GM12878 (cell line): ENCODE results near the gene ATP8A1. TPM values are rescaled to one million over a fixed set of nuclear protein-coding genes. Genes with fewer than 3 reads are reported as not detected.

ENCODE experiments used
- ATAC-seq: fragments of 200-7000 bp; cut with Tn5 transposase; 3 replicates; pipeline ENCODE4 v1.9.1; 2020; ENCODE audit warnings: mild to moderate bottlenecking, moderate library complexity
- BruUV-seq: library from RNA; stranded (reverse); fragments of 400-500 nt; replicated peaks from 2 replicates; lab custom pipeline; 2021; lab: Mats Ljungman, UMichigan
- CTCF ChIA-PET: fragments of 300-600 bp; sonication (Branson Sonifier 250); formaldehyde crosslinking; extraction: SDS; loops from one replicate; lab custom pipeline; 2021; ENCODE audit warnings: inconsistent platforms; lab: Yijun Ruan, JAX
- POLR2A ChIA-PET: fragments of 350-600 bp; formaldehyde crosslinking; extraction: SDS; loops from one replicate; lab custom pipeline; 2021; ENCODE audit warnings: inconsistent platforms; lab: Charles Lee
- RAD21 ChIA-PET: fragments of 300-600 bp; sonication (Branson Sonifier 250); formaldehyde crosslinking; loops from one replicate; lab custom pipeline; 2023; ENCODE audit warnings: antibody characterized with exemption; ENCODE audit not compliant: unreplicated experiment; lab: Charles Lee
- SMC1A ChIA-PET: fragments of 300-600 bp; sonication (Branson Sonifier 250); formaldehyde crosslinking; loops from one replicate; lab custom pipeline; 2023; ENCODE audit not compliant: unreplicated experiment, uncharacterized antibody; lab: Charles Lee
- DNase-seq: peaks from one replicate; pipeline ENCODE4 v3.0.0-alpha.2; 2011; ENCODE audit warnings: low read depth, low spot score
- FAIRE-seq: peaks from 3 replicates; lab custom pipeline; 2011; peaks lifted over from hg19 to GRCh38; lab: Jason Lieb, UNC
- H2AFZ ChIP-seq: 2 replicates; pipeline ENCODE4 v1.6.0; 2011; ENCODE audit warnings: low read depth, low read length, control low read depth; ENCODE audit not compliant: control insufficient read depth
- H3K27ac ChIP-seq: 2 replicates; pipeline ENCODE4 v1.5.1; 2011; ENCODE audit warnings: control low read depth; ENCODE audit not compliant: control insufficient read depth, insufficient read depth
- H3K27me3 ChIP-seq, 2 experiments: replicated peaks in 1 of 2; 2 replicates each; pipeline versions ENCODE4 v1.6.0 to v1.6.1; 2011; ENCODE audit warnings: low read length in 1 of 2; ENCODE audit not compliant: control insufficient read depth in 2 of 2, insufficient read depth in 2 of 2
- H3K36me3 ChIP-seq, 2 experiments: 2 replicates each; pipeline ENCODE4 v1.5.1; 2011; ENCODE audit warnings: low read length in 1 of 2; ENCODE audit not compliant: control insufficient read depth in 2 of 2, insufficient read depth in 2 of 2
- H3K4me1 ChIP-seq: 2 replicates; pipeline ENCODE4 v1.6.1; 2011; ENCODE audit warnings: mild to moderate bottlenecking, low read length, moderate library complexity, mixed read lengths; ENCODE audit not compliant: control insufficient read depth, insufficient read depth
- H3K4me2 ChIP-seq: 2 replicates; pipeline ENCODE4 v1.6.0; 2011; ENCODE audit warnings: control low read depth; ENCODE audit not compliant: control insufficient read depth, insufficient read depth
- H3K4me3 ChIP-seq: fragments of 200-600 bp; sonication (generic); 2 replicates; pipeline ENCODE4 v1.5.1; 2016
- H3K79me2 ChIP-seq: 2 replicates; pipeline ENCODE4 v1.6.0; 2011; ENCODE audit warnings: low read length; ENCODE audit not compliant: control insufficient read depth, insufficient read depth
- H3K9ac ChIP-seq: 2 replicates; pipeline ENCODE4 v1.8.0; 2011; ENCODE audit warnings: low read length, control low read depth, mixed read lengths; ENCODE audit not compliant: control insufficient read depth, insufficient read depth
- H3K9me3 ChIP-seq: replicated peaks from 3 replicates; pipeline ENCODE4 v1.5.1; 2011; ENCODE audit warnings: mild to moderate bottlenecking, low read length; ENCODE audit not compliant: control insufficient read depth, insufficient read depth
- H4K20me1 ChIP-seq: 2 replicates; pipeline ENCODE4 v1.6.0; 2011; ENCODE audit not compliant: control insufficient read depth, insufficient read depth
- ASH2L ChIP-seq: fragments of 300-600, 200-600 bp; sonication (generic); IDR thresholded peaks from 2 replicates; pipeline ENCODE4 v1.6.1; 2017; ENCODE audit warnings: low read depth, mild to moderate bottlenecking, borderline replicate concordance
- CREM ChIP-seq: IDR thresholded peaks from 2 replicates; pipeline ENCODE4 v1.6.1; 2014; ENCODE audit warnings: antibody characterized with exemption, low read depth
- POLR2AphosphoS2 ChIP-seq: IDR thresholded peaks from 2 replicates; pipeline ENCODE4 v1.6.1; 2011; ENCODE audit warnings: low read depth, mild to moderate bottlenecking, low read length, improper control_type of control experiment, moderate library complexity
- POU2F2 ChIP-seq: IDR thresholded peaks from 3 replicates; pipeline ENCODE4 v1.6.1; 2011; ENCODE audit warnings: low read depth, mild to moderate bottlenecking, low read length, borderline replicate concordance
- RB1 ChIP-seq: fragments of 450-650 bp; formaldehyde crosslinking; IDR thresholded peaks from 2 replicates; pipeline ENCODE4 v1.6.1; 2017; ENCODE audit warnings: mild to moderate bottlenecking, borderline replicate concordance
- WGBS: methylation state at CpG from one replicate; pipeline ENCODE4 v1.1.6; 2016; ENCODE audit warnings: low lambda C conversion rate; ENCODE audit not compliant: insufficient replicate concordance, insufficient coverage; ENCODE audit errors: missing lambda C conversion rate; 5-methylcytosine and 5-hydroxymethylcytosine counted together
- in situ Hi-C: fragments of 300-500 bp; cut with MboI; formaldehyde crosslinking; loops from 9 replicates; pipeline ENCODE4 v1.14.3; 2018; ENCODE audit warnings: mixed read lengths
- intact Hi-C: fragments of 100-400 bp; cut with micrococcal nuclease; formaldehyde crosslinking; loops from one replicate; pipeline ENCODE4 v1.14.2; 2022; ENCODE audit not compliant: unreplicated experiment
- polyA plus RNA-seq, 11 experiments: library from polyadenylated mRNA; depleted of rRNA in 4 of 11; unstranded in 6 of 11; stranded (reverse) in 5 of 11; fragments of >200 nt; fragmentation: Nextera tagmentation in 4 of 11; fragmentation: Illumina TruSeq in 1 of 11; extraction: Ambion mirVana in 4 of 11; extraction: Trizol in 1 of 11; gene quantifications; 1 replicate in 1 of 11; 2 replicates in 10 of 11; pipeline versions ENCODE4 v1.2.1 to v1.2.3, GENCODE V29; 2011 to 2016; ENCODE audit warnings: inconsistent platforms in 2 of 11, missing spikeins in 2 of 11, low read depth in 1 of 11
- total RNA-seq, 4 experiments: library from RNA; depleted of rRNA in 3 of 4; stranded (reverse); fragments of >200 nt in 3 of 4; fragmentation: Illumina TruSeq in 1 of 4; extraction: Trizol in 1 of 4; gene quantifications; 2 replicates each; pipeline versions ENCODE4 v1.2.1 to v1.2.3, GENCODE V29; 2013 to 2021
- TF ChIP-seq, protein P1 (sequence below): fragments of 450-650 bp; IDR thresholded peaks from 2 replicates; pipeline ENCODE4 v1.6.1; 2017; ENCODE audit warnings: mild to moderate bottlenecking
- TF ChIP-seq, protein P2 (sequence below): fragments of 450-650 bp; formaldehyde crosslinking; IDR thresholded peaks from 2 replicates; pipeline ENCODE4 v1.4.0; 2022; ENCODE audit warnings: mild to moderate bottlenecking, moderate library complexity

The ATP8A1 gene
- total and polyA plus RNA-seq, 10 of the 15 experiments (the other 5 are each of a cell fraction or from before 2014, with no cell fraction given): 9.0 to 116 (median 37.3) TPM

DNA sequence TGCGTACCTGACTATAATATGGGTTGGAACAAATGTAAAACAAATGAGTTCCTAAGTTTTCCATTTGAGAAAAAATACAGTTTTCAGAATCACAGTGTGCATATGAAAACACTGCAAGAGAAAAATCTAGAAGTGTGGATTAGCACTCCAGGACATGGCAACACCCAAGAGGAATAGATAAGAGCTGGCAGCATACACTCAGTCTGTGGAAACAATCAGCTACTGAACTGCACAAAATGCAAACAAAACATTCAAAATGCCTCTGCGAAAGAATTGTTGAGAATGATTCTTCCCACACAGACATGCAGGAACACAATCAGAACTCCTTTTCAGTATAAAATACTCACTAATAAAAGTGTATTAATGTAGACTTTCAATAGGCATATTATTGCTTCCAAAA, 39.9 kb downstream of the ATP8A1 start:
- POLR2A ChIA-PET: no interaction called here
- CTCF ChIA-PET: interaction anchor here (0.6 to 2.1 kb wide), 3 partner anchors 20 to 51 kb away, joined by 3 to 4 read pairs (median 4); no protein-coding TSS in a partner anchor
- no peaks in the 10 kb centered on the region for H3K27me3 ChIP-seq
- no peak overlapping the region for H2AFZ ChIP-seq
- 93% methylated on average over 2 of the region's 2 CpGs for WGBS
- no peaks in the 10 kb centered on the region; the same call in 2 of the 3 replicates for H3K9me3 ChIP-seq
- TF ChIP-seq ASH2L: no peak
- TF ChIP-seq RB1: no peak
- no peak for TF ChIP-seq CREM
- TF ChIP-seq, protein P1, sequence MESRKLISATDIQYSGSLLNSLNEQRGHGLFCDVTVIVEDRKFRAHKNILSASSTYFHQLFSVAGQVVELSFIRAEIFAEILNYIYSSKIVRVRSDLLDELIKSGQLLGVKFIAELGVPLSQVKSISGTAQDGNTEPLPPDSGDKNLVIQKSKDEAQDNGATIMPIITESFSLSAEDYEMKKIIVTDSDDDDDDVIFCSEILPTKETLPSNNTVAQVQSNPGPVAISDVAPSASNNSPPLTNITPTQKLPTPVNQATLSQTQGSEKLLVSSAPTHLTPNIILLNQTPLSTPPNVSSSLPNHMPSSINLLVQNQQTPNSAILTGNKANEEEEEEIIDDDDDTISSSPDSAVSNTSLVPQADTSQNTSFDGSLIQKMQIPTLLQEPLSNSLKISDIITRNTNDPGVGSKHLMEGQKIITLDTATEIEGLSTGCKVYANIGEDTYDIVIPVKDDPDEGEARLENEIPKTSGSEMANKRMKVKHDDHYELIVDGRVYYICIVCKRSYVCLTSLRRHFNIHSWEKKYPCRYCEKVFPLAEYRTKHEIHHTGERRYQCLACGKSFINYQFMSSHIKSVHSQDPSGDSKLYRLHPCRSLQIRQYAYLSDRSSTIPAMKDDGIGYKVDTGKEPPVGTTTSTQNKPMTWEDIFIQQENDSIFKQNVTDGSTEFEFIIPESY: no peak
- no peak for TF ChIP-seq POU2F2
- TF ChIP-seq POLR2AphosphoS2: no peak
- TF ChIP-seq, protein P2, sequence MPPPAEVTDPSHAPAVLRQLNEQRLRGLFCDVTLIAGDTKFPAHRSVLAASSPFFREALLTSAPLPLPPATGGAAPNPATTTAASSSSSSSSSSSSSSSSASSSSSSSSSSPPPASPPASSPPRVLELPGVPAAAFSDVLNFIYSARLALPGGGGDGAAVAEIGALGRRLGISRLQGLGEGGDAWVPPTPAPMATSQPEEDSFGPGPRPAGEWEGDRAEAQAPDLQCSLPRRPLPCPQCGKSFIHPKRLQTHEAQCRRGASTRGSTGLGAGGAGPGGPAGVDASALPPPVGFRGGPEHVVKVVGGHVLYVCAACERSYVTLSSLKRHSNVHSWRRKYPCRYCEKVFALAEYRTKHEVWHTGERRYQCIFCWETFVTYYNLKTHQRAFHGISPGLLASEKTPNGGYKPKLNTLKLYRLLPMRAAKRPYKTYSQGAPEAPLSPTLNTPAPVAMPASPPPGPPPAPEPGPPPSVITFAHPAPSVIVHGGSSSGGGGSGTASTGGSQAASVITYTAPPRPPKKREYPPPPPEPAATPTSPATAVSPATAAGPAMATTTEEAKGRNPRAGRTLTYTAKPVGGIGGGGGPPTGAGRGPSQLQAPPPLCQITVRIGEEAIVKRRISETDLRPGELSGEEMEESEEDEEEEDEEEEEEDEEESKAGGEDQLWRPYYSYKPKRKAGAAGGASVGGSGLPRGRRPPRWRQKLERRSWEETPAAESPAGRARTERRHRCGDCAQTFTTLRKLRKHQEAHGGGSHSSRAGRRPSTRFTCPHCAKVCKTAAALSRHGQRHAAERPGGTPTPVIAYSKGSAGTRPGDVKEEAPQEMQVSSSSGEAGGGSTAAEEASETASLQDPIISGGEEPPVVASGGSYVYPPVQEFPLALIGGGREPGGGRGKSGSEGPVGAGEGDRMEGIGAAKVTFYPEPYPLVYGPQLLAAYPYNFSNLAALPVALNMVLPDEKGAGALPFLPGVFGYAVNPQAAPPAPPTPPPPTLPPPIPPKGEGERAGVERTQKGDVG (CRISPR knock-in tag): no peak
- TF ChIP-seq, all 136 proteins: peak for 0
- Histone ChIP-seq H3K79me2 (peaks cover 2% of the 10 kb centered on the region), H3K4me1 (no peaks in the 10 kb centered on the region), H4K20me1 (no peaks in the 10 kb centered on the region), H3K36me3 (peaks cover 5 to 23% of the 10 kb centered on the region in 2 experiments), H3K4me3 (no peak overlapping the region), H3K27ac (no peak overlapping the region), H3K9ac (no peak overlapping the region), H3K4me2 (no peak overlapping the region)
- no peak for DNase-seq
- no peak for FAIRE-seq
- RAD21 ChIA-PET: interaction anchor here (2.0 to 2.8 kb wide), 2 partner anchors 11 to 40 kb away, joined by 8 read pairs; partner anchors contain the start of gene ATP8A1
- in situ Hi-C loops: no loop called here
- intact Hi-C loops: no loop called here
- SMC1A ChIA-PET: interaction anchor here (0.9 to 3.1 kb wide), 8 partner anchors 10 to 60 kb away, joined by 3 to 12 read pairs (median 4); no protein-coding TSS in a partner anchor
- BruUV-seq: no TSS peak
- no peak for ATAC-seq
